CD4-positive, alpha-beta T cell treated with Interleukin-6 for 4 hours (primary cell): Measurements from ENCODE around the gene DLL4.
A peak's percentile ranks its signal among the peaks of the same experiment; 100 is the strongest.

Experiments
- DNase-seq: peaks from one replicate; pipeline ENCODE4 v3.0.0-alpha.2; 2020; ENCODE audit warnings: mixed read lengths

DLL4 gene

DNA sequence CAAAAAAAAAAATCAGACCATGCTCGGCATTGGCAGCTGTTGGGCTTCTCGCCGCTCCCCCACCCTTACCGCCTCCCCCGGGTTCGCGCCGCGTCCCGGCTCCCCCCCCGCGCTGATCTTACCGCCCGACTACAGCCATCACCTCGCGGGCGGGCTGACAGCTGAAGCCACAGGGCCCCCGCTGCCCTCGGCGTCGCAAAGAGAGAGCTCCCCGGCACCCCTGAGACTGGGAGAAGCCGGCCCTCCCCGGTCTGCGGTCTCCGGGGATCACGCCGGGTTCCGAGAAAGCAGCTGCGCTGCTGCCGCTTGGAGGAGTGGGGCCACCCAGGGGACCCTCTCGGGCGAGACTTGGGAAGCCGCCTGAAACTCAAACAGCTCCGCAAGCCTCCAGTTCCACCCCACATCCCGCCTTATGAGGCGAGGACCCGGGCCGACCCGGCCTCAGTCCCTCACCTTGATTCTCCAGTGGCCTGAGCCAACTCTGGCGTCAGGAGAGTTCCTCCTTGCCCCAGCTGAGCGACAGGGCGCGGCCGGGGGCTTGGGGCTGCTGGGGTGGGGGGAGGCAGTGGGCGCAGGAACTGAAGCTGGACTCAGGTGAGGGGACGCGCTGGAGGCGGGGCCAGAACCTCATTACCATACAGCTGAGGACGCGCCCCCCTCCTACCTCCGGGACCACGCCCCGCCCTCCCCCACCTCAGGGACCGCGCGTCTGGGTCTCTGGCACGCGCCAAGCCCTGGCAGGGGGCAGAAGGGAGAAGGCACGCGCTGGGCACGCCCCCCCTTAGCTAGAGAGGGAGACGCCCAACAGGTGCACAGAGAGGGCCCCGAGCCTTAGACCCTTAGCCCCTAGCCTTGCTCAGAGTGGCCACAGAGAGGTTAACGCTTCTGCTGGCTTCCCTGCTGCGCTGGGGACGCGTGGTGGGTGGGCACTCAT lies 1.0 kb upstream of the DLL4 start:
- DNase-seq = peak; percentile 43

DNA sequence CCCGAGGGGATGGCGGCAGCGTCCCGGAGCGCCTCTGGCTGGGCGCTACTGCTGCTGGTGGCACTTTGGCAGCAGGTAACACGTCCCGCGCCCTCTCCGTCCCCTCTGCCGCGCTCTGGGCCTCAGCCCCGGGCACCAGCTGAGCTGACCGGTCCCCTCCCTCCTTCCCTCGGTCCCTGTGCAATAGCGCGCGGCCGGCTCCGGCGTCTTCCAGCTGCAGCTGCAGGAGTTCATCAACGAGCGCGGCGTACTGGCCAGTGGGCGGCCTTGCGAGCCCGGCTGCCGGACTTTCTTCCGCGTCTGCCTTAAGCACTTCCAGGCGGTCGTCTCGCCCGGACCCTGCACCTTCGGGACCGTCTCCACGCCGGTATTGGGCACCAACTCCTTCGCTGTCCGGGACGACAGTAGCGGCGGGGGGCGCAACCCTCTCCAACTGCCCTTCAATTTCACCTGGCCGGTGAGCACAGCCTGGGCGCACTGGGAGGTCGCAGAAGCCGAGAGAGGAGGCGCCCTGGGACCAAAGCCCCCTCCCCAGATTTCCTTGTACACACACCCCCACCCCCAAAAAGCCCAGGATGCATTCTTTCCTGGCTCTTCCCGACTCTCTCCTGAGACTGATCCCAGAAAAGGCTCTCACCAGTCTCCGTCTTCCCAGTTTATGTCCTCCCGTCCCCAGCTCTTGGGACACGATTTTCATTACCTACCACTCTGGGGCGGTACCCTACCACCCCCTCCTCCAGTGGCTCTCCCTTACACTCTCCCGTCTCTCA lies 705 bp downstream of the DLL4 start:
- no peak for DNase-seq

DNA sequence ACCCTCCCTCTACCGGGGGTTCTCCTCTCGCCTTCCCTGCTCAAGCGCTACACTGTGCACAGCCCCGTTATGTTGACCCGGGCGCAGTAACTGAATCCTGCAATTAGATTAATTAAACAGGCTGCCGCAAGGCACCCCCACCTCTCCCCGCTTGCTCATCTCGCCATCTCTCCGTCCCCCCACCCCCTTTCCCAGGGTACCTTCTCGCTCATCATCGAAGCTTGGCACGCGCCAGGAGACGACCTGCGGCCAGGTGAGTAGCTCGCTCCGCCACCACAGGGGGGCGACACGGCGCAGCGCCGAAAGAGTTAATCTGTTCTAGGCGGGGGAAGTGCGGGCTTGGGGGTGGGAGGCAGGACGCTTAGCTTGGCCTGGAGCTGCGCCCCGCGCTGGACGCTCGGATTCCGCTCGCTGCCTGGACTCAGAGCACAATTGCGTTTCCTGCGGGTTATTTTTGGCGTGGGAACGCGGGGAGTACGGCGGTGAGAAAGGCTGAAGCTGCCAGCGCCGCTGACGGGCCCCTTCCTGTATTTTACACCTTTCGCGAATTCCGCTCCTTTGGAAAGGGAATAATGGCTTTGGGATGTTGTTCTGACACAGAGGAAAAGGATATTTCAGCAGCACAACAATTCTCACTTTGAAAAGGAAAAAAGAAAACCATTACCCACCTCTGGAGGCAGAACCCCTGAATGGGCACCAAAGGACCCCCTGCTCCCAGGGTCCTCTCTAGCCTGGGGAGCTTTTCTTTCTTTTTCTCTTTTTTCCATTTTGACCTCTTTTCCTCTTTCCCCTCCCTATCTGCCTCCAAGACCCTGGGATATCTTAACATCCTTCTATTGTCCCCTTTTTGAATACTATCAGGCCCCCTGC lies 1.5 kb downstream of the DLL4 start:
- DNase-seq = peak; percentile 65

DNA sequence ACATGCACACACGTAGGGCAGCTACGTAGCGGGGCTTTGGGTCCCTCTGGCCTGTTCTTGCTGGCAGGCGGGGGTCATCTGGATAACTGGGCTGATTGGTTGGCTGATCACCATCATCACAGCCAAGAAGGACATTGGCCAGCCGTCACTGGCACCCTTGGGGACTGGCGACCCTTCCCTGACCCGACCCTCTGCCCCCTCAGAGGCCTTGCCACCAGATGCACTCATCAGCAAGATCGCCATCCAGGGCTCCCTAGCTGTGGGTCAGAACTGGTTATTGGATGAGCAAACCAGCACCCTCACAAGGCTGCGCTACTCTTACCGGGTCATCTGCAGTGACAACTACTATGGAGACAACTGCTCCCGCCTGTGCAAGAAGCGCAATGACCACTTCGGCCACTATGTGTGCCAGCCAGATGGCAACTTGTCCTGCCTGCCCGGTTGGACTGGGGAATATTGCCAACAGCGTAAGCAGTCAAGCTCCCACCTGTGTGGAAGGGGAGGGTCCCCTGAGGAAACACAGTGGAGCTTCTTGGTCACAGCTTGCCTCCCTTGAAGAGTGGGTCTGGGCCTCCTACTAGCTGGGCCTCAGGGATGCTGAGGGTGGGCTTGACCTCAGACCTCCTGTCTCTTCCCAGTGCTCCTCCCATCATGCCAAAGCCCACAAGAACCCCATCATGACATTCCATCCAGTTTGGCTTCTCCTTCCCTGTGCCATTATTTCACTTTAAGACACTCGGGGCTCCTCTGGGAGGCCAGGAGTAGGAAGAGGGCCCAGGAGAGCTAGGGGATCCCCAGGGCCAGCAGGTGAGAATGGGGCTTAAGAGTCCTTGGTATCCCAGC lies 2.4 kb downstream of the DLL4 start:
- no peak for DNase-seq

DNA sequence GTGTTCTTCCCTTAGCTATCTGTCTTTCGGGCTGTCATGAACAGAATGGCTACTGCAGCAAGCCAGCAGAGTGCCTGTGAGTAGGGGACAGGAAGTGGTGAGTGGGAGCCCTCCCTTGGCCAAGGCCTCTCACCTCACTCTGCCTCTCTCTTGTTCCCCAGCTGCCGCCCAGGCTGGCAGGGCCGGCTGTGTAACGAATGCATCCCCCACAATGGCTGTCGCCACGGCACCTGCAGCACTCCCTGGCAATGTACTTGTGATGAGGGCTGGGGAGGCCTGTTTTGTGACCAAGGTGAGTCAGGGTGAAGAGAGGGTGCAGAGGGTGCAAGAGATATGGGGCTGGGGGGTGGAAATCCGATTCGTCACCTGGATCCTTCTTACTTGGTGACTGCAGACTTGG lies 3.0 kb downstream of the DLL4 start:
- DNase-seq = no peak

DNA sequence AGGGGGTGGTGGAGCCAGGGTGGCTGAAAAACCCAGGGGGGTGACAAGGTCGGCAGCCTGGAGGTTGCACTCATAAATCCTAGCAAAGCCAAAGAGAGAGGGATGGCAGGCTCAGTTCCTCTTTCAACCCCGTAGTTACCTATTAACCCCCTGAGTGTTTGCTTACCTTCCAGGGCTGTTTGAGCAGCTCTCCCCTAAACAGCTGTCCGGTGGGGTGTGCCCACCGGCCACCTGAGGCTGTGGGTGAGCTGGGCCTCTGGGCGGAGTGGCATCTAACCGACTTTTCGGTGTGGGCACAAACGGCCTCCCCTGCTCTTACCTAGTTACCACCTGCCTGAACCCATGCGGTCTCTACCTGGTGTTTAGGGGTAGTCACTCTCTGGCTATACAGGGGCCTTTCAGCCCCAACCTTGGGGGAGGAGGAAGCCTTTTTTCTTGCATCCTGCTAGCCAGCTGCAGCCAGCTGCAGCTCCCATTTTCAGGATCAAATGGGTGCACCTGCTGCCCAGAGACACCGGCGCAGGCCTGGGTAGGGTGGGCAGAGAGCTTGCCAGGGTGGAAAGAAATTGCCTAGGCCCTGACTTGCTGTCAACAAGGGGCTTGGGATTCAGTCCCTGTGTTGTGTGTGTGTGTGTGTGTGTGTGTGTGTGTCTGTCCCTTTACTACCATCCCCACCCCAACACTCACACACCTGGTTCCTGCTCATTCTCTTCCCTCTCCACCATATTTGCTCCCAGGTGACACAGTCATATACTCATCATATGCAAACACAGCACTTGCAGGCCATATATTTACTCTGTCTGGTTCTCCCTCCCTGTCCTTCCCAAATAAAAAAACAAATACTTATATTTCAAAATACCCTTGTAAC lies 3.7 kb downstream of the DLL4 start:
- DNase-seq = no peak

DNA sequence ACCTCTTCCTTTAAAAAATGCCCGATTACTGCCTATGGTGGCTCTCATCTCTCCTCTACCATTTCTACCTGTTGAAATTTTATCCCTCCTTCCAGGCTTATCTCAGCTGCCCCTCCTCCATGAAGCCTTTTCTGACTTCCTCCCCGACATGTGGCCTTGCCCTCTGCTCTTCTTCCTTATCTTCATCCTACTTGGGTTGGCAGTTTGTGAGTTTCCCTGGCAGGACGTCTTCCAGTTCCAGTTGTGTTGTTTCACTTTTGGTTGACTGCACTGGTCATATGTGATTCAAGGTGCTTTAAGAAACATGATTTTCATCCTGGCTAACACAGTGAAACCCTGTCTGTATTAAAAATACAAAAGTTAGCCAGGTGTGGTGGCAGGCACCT lies 4.4 kb downstream of the DLL4 start:
- DNase-seq = no peak

DNA sequence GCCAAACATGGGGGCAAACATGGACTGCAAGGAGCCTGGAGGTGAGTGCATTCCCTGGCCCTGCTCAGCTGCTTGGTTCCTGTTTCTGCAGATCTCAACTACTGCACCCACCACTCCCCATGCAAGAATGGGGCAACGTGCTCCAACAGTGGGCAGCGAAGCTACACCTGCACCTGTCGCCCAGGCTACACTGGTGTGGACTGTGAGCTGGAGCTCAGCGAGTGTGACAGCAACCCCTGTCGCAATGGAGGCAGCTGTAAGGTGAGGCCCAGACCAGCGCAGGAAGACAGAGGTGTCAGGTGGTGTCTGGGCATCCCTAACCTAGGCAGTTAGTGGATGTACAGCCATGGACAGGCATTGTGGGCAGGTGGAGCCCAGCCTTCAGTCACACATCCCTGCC lies 5.3 kb downstream of the DLL4 start:
- no peak for DNase-seq

DNA sequence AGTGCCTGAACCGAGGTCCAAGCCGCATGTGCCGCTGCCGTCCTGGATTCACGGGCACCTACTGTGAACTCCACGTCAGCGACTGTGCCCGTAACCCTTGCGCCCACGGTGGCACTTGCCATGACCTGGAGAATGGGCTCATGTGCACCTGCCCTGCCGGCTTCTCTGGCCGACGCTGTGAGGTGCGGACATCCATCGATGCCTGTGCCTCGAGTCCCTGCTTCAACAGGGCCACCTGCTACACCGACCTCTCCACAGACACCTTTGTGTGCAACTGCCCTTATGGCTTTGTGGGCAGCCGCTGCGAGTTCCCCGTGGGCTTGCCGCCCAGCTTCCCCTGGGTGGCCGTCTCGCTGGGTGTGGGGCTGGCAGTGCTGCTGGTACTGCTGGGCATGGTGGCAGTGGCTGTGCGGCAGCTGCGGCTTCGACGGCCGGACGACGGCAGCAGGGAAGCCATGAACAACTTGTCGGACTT lies 7.1 kb downstream of the DLL4 start:
- no peak for DNase-seq

DNA sequence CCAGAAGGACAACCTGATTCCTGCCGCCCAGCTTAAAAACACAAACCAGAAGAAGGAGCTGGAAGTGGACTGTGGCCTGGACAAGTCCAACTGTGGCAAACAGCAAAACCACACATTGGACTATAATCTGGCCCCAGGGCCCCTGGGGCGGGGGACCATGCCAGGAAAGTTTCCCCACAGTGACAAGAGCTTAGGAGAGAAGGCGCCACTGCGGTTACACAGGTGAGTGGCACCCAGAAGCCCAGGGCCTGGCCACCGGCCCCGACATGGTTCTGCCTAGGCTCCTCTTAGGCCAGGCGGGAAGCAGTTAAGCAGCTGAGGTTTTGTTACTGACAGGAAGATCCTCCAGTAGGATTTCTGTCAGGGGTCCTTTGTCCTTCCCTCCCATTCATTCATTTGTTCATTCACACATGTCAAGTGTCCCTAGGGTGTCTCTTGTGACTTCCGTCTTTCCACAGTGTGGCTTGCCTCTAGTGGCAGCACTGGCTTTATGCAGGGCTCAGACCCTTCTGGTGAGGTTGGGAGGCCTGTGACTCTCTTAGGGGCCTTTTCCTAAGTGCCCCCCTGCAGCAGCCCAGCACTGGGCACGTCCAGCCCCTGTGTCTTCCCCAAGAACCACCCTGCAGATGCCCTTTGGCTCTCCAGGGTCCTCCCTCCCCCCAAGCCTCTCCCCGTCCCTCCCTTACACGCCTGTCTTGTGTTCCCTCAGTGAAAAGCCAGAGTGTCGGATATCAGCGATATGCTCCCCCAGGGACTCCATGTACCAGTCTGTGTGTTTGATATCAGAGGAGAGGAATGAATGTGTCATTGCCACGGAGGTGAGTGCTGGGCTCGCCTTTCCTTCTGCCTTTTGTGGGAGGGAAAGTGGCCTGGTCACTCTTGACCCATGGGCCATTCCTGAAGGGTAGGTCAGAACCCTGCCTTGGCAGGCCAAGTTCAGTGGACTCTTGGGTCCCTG lies 7.8 kb downstream of the DLL4 start:
- DNase-seq = no peak

DNA sequence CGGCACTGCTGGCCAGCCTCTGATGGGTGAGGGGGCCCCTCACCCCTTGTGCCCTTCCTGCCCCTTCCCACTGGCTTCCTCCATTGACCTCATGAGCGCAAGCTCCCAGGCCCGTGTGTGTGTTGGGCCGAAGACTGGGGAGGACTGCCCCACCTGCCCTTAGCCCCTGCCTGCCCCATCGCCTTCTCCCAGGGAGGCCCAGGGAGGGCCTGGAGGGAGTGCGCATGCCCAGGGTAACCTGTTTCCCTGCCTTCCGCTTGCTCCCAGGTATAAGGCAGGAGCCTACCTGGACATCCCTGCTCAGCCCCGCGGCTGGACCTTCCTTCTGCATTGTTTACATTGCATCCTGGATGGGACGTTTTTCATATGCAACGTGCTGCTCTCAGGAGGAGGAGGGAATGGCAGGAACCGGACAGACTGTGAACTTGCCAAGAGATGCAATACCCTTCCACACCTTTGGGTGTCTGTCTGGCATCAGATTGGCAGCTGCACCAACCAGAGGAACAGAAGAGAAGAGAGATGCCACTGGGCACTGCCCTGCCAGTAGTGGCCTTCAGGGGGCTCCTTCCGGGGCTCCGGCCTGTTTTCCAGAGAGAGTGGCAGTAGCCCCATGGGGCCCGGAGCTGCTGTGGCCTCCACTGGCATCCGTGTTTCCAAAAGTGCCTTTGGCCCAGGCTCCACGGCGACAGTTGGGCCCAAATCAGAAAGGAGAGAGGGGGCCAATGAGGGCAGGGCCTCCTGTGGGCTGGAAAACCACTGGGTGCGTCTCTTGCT lies 8.8 kb downstream of the DLL4 start:
- DNase-seq = peak; percentile 26

DNA sequence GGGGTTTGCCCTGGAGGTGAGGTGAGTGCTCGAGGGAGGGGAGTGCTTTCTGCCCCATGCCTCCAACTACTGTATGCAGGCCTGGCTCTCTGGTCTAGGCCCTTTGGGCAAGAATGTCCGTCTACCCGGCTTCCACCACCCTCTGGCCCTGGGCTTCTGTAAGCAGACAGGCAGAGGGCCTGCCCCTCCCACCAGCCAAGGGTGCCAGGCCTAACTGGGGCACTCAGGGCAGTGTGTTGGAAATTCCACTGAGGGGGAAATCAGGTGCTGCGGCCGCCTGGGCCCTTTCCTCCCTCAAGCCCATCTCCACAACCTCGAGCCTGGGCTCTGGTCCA lies 9.4 kb downstream of the DLL4 start:
- DNase-seq = no peak

DNA sequence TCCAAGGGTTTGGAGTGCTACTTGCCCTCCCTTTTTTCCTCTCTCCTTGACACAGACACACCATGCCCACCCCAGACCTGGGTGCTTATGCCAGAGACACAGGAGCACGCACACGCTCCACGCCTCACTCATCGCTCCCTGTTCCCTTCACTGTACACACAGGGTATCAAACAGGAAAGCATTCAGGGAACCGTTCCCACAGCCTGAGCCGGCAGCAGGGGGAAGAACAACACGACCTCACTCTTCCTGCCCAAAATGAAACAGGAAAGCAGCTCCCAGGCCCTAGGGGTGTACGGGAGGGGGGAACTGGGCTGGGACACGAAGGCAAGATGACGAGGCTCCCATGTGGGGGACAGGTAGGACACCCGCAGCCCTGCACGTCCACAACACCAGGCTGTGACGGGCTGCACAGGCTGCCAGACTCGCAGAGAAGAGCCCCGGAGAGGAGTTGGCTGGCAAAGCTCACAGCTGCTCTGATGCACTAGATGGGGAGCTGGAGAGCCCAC lies 11.2 kb downstream of the DLL4 start:
- peak; percentile 20 for DNase-seq

DNA sequence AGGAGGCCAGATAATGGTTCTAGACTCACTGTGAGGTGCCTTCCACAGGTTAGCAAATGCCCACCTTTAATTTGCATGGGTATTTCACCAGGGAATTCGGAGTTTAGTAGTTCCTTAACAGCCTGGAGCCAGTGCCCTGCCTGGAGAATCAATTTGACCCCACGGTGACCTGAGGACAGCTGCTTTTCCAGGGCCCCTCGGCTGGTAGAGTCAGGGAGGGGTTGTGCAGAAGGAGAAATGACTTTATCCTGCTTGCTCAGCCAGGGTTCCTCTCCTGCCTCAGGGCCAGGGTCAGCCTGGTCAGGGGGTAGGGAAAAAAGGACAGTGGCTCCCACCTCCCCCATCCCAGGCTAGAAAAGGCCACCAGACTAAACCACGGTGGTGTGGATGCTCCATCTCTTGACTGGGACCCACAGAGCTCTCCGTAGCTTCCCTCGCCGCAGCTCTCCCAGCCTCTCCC lies 12.0 kb downstream of the DLL4 start:
- no peak for DNase-seq

DNA sequence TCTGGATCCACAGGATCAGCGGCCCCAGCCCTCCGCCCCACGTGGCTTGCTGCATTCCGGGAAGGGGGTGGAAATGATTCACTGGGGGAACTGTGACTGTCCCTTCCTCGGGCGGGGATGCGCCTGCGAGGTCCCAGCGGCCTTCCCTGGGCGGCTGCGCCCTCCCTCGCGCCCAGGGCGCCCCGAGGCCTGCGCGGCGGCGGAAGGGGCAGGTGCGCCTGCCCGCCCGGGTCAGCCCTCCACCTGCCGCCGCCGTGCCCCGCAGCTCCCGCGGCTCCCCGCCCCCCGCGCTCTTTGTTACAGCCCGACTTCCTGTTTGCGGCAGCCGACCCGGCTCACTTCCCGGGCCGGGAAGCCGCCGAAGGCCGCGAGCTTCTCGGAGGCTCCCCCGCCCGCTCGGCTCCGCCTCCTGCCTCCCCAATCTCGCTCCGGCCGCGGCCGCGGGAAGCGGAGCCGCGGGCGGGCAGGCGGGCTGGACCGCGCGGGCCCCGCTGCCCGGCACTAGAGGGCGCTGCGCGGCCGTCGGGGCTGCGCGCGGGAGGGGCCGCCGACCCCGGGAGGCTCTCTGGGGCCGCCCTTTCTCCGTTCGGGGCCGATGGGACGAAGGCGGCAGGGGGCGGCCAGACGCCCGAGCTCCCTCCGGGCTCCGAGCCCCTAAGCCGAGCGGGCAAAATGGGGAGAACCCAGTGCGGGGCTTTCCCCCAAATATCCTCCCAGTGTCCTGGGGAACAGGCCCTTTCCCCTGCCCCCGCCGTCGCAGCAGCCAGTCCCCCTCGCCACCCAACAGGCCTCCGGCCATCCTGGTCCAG lies 12.6 kb downstream of the DLL4 start:
- peak; percentile 84 for DNase-seq

DNA sequence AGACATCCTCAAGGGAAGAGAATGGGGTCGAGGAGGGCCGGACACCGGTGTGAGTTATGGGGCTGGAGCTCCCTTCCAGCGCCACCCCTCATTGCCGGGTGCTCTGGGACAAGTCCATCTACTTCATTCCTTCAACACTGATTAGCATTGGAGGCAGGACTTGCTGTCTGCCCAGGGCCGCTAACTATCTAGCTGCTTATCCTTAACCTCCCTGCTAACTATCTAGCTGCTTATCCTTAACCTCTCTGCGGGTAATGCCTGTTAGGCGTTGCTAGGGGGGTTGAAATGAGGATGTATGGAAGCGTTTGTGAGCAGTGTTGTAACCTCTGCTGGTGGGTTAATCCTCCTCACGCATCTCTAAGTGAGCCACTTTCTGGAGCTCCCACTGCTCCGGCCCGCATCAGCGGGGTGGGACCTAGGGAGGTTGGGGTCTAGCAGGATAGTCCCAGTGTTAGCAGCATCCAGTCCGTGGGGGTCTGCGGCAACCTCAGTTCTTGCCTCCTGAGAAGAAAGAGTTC lies 13.3 kb downstream of the DLL4 start:
- DNase-seq = peak; percentile 26

DNA sequence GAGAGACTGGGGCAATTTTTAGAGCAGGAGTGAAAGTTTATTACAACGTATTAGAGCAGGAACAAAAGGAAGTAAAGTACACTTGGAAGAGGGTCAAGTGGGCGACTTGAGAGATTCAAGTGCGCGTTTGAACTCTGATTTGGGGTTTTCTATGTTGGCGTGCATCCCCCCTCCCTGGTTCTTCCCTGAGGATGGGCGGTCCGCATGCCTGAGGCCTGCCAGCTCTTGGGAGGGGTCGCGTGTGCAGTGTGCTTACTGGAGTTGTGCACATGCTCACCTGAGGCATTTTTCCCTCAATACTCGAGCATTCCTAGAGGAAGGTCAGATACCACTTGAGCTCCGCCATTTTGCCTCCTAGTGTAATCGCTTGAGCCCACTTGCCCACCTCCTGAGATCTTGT lies 13.7 kb downstream of the DLL4 start:
- no peak for DNase-seq
